Measurements from ENCODE around the gene LHFPL6.

LHFPL6 gene

GRCh38 chr13:39554371-39554770 lies 48.6 kb downstream of the LHFPL6 start:
- DNase-seq (ENCODE audit: low read depth): no peak

- no peak for DNase-seq (ENCODE audit: low read depth)
Measured at GRCh38 chr13:39552246-39552645, 50.7 kb downstream of the LHFPL6 start.

- no peak for DNase-seq (ENCODE audit: low read depth)
Measured at GRCh38 chr13:39550931-39551330, 52.1 kb downstream of the LHFPL6 start.

DNA sequence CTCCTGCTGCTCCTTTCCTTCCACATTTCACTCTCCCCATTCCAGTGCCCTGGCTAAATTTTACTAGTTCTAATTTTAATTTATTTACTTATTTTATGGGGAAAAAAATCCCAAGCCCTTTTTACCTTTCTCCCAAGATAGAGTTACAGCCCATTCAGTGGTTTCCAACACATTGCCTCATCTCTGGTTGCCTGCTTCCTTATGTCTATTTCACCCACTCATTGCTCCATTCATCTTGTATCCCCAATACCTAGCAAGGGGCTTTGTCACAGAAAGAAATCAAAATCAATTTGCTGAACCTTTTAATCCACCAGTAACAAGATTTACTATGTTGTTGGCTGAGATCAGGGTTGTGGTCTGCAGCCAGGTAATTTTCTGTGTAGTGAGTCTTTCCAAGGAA lies 55.9 kb downstream of the LHFPL6 start:
- no peak for DNase-seq (ENCODE audit: low read depth)

DNA sequence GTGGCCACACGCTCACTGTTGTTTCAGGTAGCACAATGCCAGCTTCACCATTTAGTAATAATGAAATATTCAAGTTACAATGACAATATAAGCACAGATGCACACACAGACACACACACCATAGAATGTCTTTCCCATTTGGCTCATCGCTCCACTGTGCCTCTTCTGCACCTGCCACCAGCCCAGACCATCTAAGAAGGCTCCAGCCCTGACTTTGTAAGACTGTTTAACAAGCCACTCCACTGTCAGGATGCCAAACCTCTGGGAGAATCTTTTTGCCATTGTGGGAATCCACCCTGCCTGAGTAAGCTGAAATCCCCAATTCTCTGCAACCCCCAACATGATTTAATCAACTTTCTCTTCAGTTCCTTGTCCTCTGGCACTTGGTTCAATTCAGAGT lies 60.6 kb downstream of the LHFPL6 start:
- no peak for DNase-seq (ENCODE audit: low read depth)

GRCh38 chr13:39540929-39541605 lies 61.9 kb downstream of the LHFPL6 start:
- DNase-seq (ENCODE audit: low read depth): no peak

- no peak for DNase-seq (ENCODE audit: low read depth)
Measured at GRCh38 chr13:39538816-39539790, 63.9 kb downstream of the LHFPL6 start.

- no peak for DNase-seq (ENCODE audit: low read depth)
Measured at GRCh38 chr13:39536906-39537305, 66.1 kb downstream of the LHFPL6 start.

DNA sequence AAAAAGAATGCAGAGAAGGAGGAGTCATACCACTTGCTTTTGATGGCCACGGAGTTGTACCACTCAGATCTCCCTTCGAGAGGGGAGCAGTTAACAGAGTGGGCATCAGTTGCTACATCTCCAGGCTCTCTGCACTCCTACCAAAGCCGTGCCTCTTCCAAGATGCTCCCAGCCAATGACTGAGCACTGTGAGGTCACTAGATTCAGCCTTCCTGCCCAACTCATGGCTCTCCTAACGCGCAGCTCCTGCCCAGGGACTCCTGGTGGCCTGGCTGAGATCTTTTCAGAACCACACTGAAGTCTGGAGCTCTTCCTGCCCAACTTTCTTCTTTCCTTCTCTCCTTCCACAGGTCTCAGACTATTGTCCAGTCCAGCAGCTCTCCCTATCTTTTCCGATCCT lies 66.7 kb downstream of the LHFPL6 start:
- DNase-seq (ENCODE audit: low read depth): no peak

GRCh38 chr13:39533651-39534150 lies 69.3 kb downstream of the LHFPL6 start:
- DNase-seq (ENCODE audit: low read depth): no peak

- no peak for DNase-seq (ENCODE audit: low read depth)
Measured at GRCh38 chr13:39531646-39532045, 71.3 kb downstream of the LHFPL6 start.

- no peak for DNase-seq (ENCODE audit: low read depth)
Measured at GRCh38 chr13:39530916-39531315, 72.1 kb downstream of the LHFPL6 start.

GRCh38 chr13:39528661-39528980 lies 74.4 kb downstream of the LHFPL6 start:
- no peak for DNase-seq (ENCODE audit: low read depth)

GRCh38 chr13:39527961-39528660 lies 74.9 kb downstream of the LHFPL6 start:
- no peak for DNase-seq (ENCODE audit: low read depth)

GRCh38 chr13:39527301-39527700 lies 75.7 kb downstream of the LHFPL6 start:
- no peak for DNase-seq (ENCODE audit: low read depth)

GRCh38 chr13:39526499-39526898 lies 76.5 kb downstream of the LHFPL6 start:
- no peak for DNase-seq (ENCODE audit: low read depth)

GRCh38 chr13:39525506-39525905 lies 77.5 kb downstream of the LHFPL6 start:
- DNase-seq (ENCODE audit: low read depth): no peak

DNA sequence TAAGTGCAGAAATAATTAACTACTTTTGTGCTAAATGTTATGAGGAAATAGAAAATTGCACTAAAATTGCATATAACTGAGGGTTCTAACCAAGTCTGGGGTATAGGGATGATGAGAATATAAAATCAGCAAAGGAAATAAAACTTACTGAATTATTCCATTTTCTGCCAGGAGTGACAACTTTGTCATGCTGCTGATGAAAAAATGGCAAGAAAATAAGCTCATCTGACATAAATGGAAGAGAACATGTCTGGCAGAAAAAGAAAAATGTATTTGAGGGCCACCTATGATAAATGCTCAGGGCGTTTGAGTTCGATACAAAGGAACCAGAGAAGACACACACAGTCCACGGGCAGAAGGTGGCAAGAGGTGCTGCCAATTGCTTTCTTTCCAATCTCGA lies 78.2 kb downstream of the LHFPL6 start:
- DNase-seq (ENCODE audit: low read depth): no peak

- no peak for DNase-seq (ENCODE audit: low read depth)
Measured at GRCh38 chr13:39522329-39522728, 80.7 kb downstream of the LHFPL6 start.

- DNase-seq (ENCODE audit: low read depth): no peak
Measured at GRCh38 chr13:39521701-39522100, 81.3 kb downstream of the LHFPL6 start.

DNA sequence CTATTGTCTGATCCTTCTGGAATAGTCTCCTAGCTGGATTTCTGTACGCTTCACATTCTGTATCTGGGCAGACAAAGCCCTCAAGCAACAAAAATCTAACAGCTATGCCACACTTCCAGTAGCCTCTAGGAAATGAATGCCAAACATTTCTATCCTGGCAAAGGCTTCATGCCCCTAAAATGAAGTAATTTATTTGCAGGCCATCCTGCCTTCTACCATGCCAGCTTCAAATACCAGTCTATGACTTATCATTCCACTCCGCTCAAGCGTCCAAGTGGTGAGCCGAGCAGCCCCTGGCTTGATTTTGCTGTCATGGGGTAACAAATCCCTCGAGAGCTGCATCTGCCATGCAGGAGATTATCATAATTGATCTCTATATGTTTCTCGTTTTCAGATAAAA lies 86.9 kb downstream of the LHFPL6 start:
- DNase-seq (ENCODE audit: low read depth): no peak

GRCh38 chr13:39515224-39515714 lies 87.7 kb downstream of the LHFPL6 start:
- no peak for DNase-seq (ENCODE audit: low read depth)

All from stimulated activated CD8-positive, alpha-beta memory T cell treated with anti-CD3 and anti-CD28 coated beads, Interleukin-12 subunit alpha, Interleukin-12 subunit beta, amount 100 ng/mL, for 1 hour (primary cell).